ENCODE data around the gene BOD1.
A peak's percentile ranks its signal among the peaks of the same experiment; 100 is the strongest.
"Not testable (repeated sequence)": the region's sequence is repeated elsewhere in the genome, so short reads cannot be mapped to it uniquely, and the experiment has no call there.

BOD1 gene

GRCh38 chr5:173615884-173616576 lies 420 bp downstream of the BOD1 start:
- DNase-seq (ENCODE audit: low read depth in 3 of 3): peak; percentile 27 to 57 (median 51)

- no peak for DNase-seq (ENCODE audit: low read depth in 3 of 3)
Measured at GRCh38 chr5:173614591-173614990, 1.9 kb downstream of the BOD1 start.

GRCh38 chr5:173613433-173614159 lies 2.9 kb downstream of the BOD1 start:
- no peak for DNase-seq (ENCODE audit: low read depth in 3 of 3)

- no peak for DNase-seq (ENCODE audit: low read depth in 3 of 3)
Measured at GRCh38 chr5:173612948-173613347, 3.5 kb downstream of the BOD1 start.

GRCh38 chr5:173611706-173612105 lies 4.7 kb downstream of the BOD1 start:
- DNase-seq (ENCODE audit: low read depth in 3 of 3): no peak

GRCh38 chr5:173604141-173604540 lies 12.3 kb downstream of the BOD1 start:
- no peak for DNase-seq (ENCODE audit: low read depth in 3 of 3)

GRCh38 chr5:173602423-173602822 lies 14.0 kb downstream of the BOD1 start:
- DNase-seq (ENCODE audit: low read depth in 3 of 3): no peak

GRCh38 chr5:173598686-173599085 lies 17.8 kb downstream of the BOD1 start:
- no peak for DNase-seq (ENCODE audit: low read depth in 3 of 3)

- DNase-seq (ENCODE audit: low read depth in 3 of 3): no peak
Measured at GRCh38 chr5:173597304-173597703, 19.1 kb downstream of the BOD1 start.

GRCh38 chr5:173595841-173596240 lies 20.6 kb downstream of the BOD1 start:
- no peak for DNase-seq (ENCODE audit: low read depth in 3 of 3)

GRCh38 chr5:173594061-173594460 lies 22.4 kb downstream of the BOD1 start:
- no peak for DNase-seq (ENCODE audit: low read depth in 3 of 3)

GRCh38 chr5:173592050-173592669 lies 24.3 kb downstream of the BOD1 start:
- DNase-seq (ENCODE audit: low read depth in 3 of 3): no peak

GRCh38 chr5:173591056-173591514 lies 25.4 kb downstream of the BOD1 start:
- no peak for DNase-seq (ENCODE audit: low read depth in 3 of 3)

- no peak for DNase-seq (ENCODE audit: low read depth in 3 of 3)
Measured at GRCh38 chr5:173590436-173591055, 25.9 kb downstream of the BOD1 start.

- DNase-seq (ENCODE audit: low read depth in 3 of 3): not testable (repeated sequence)
Measured at GRCh38 chr5:173586133-173586532, 30.3 kb downstream of the BOD1 start.

GRCh38 chr5:173583346-173583745 lies 33.1 kb downstream of the BOD1 start:
- DNase-seq (ENCODE audit: low read depth in 3 of 3): no peak

- no peak for DNase-seq (ENCODE audit: low read depth in 3 of 3)
Measured at GRCh38 chr5:173582216-173583111, 34.0 kb downstream of the BOD1 start.

GRCh38 chr5:173581408-173582215 lies 34.8 kb downstream of the BOD1 start:
- peak in 2 of 3 donors; percentile 16 to 33 for DNase-seq (ENCODE audit: low read depth in 3 of 3)

- no peak for DNase-seq (ENCODE audit: low read depth in 3 of 3)
Measured at GRCh38 chr5:173578947-173579615, 37.4 kb downstream of the BOD1 start.

GRCh38 chr5:173577817-173578216 lies 38.6 kb downstream of the BOD1 start:
- DNase-seq (ENCODE audit: low read depth in 3 of 3): no peak

Data from stimulated activated CD4-positive, alpha-beta T cell treated with anti-CD3 and anti-CD28 coated beads, TNF-alpha, amount 100 ng/mL, for 48 hours (primary cell).